Measurements from ENCODE around the gene EML4. TPM values are rescaled to one million over a fixed set of nuclear protein-coding genes. Genes with fewer than 3 reads are reported as not detected.

EML4 gene
- total RNA-seq, 2 experiments from 2014 or later, result 37.1 to 43.2 TPM

DNA sequence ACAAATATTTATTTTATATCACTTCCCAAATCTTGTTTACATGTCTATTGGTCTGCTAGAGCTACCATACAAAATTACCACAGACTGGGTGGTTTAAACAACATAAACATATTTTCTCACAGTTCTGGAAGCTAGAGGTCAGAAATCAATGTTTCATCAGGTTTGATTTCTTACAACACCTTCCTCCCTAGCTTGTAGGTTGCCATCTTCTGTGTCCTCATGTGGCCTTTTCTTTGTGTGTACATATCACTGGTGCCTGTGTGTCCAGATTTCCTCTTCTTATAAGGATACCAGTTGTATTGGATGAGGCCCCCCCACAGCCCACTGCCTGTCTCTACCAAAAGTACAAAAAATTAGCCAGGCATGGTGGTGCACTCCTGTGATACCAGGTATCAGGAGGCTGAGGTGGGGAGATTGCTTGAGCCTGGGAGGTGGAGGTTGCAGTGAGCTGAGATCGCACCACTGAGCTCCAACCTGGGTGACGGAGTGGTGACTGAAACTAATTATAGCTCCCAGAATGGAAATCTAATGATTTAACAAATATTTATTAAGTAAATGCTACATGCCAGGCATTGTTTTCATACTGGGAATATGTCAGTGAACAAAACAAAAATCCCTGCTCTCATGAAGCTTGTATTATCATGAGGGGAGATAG lies 13.6 kb downstream of the EML4 start:
- Histone ChIP-seq H2AFZ (ENCODE audit: low read length) (no peak overlapping the region), H3K9me2 (ENCODE audit: insufficient read depth, low read length) (no peaks in the 10 kb centered on the region), H3K4me1 (ENCODE audit: insufficient read depth, low read length, poor library complexity, severe bottlenecking) (peaks cover 16% of the 10 kb centered on the region), H3K36me3 (ENCODE audit: insufficient read depth, low read length) (peaks cover 6% of the 10 kb centered on the region; the same call in 1 of the 2 replicates), H3K9me3 (ENCODE audit: low read length) (no peaks in the 10 kb centered on the region), H4K20me1 (ENCODE audit: insufficient read depth, low read length) (0 out of 2 replicates have a peak, but pooled peaks cover 5% of the 10 kb centered on the region), H3K4me2 (ENCODE audit: low read length) (peak overlapping the region; percentile 10; the same call in 1 of the 2 replicates), H3K79me2 (ENCODE audit: insufficient read depth, low read depth, low read length) (peaks cover 23% of the 10 kb centered on the region; the same call in 1 of the 2 replicates), H3K27ac (ENCODE audit: low read depth, low read length, poor library complexity, severe bottlenecking) (no peak overlapping the region), H3K4me3 (ENCODE audit: low read depth, low read length, poor library complexity, severe bottlenecking) (no peak overlapping the region)
- BruUV-seq (replicated peaks), result no TSS peak
- intact Hi-C loops (cut with micrococcal nuclease; ENCODE audit: unreplicated experiment), result no loop called here
- no peak for DNase-seq (ENCODE audit: low spot score)
- ChIA-PET CTCF (ENCODE audit: unreplicated experiment) (interaction anchor here (0.6 kb wide), 1 partner anchor 1426 kb away, joined by 3 read pairs; no protein-coding TSS in a partner anchor), POLR2A (interaction anchor here (0.6 to 4.0 kb wide), 8 partner anchors 9 to 35 kb away, joined by 3 to 19 read pairs (median 4); no protein-coding TSS in a partner anchor)
- TF ChIP-seq EZH2phosphoT487 (IDR thresholded peaks at IDR 0.05; ENCODE audit: borderline replicate concordance, low read depth, low read length), result no peak
- TF ChIP-seq, protein P1, sequence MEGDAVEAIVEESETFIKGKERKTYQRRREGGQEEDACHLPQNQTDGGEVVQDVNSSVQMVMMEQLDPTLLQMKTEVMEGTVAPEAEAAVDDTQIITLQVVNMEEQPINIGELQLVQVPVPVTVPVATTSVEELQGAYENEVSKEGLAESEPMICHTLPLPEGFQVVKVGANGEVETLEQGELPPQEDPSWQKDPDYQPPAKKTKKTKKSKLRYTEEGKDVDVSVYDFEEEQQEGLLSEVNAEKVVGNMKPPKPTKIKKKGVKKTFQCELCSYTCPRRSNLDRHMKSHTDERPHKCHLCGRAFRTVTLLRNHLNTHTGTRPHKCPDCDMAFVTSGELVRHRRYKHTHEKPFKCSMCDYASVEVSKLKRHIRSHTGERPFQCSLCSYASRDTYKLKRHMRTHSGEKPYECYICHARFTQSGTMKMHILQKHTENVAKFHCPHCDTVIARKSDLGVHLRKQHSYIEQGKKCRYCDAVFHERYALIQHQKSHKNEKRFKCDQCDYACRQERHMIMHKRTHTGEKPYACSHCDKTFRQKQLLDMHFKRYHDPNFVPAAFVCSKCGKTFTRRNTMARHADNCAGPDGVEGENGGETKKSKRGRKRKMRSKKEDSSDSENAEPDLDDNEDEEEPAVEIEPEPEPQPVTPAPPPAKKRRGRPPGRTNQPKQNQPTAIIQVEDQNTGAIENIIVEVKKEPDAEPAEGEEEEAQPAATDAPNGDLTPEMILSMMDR (conservative IDR thresholded peaks at IDR 0.05; ENCODE audit: low read length), result no peak

- H2AFZ ChIP-seq (ENCODE audit: low read length), result no peak overlapping the region
- peaks cover 16% of the 10 kb centered on the region for H3K4me1 ChIP-seq (ENCODE audit: insufficient read depth, low read length, poor library complexity, severe bottlenecking)
- peak overlapping the region; percentile 56; the same call in 1 of the 2 replicates for H3K4me2 ChIP-seq (ENCODE audit: low read length)
- peaks cover 27% of the 10 kb centered on the region; the same call in 1 of the 2 replicates for H3K79me2 ChIP-seq (ENCODE audit: insufficient read depth, low read depth, low read length)
- POLR2A ChIA-PET, result interaction anchor here (0.8 to 1.1 kb wide), 3 partner anchors 12 to 33 kb away, joined by 3 to 4 read pairs (median 3); no protein-coding TSS in a partner anchor
- intact Hi-C loops (cut with micrococcal nuclease; ENCODE audit: unreplicated experiment), result no loop called here
- no peaks in the 10 kb centered on the region for H3K9me2 ChIP-seq (ENCODE audit: insufficient read depth, low read length)
- H3K9me3 ChIP-seq (ENCODE audit: low read length), result no peaks in the 10 kb centered on the region
- no peak overlapping the region for H3K4me3 ChIP-seq (ENCODE audit: low read depth, low read length, poor library complexity, severe bottlenecking)
- BruUV-seq (replicated peaks), result no TSS peak
- DNase-seq (ENCODE audit: low spot score), result peak; percentile 32
- 0 out of 2 replicates have a peak, but pooled peaks cover 5% of the 10 kb centered on the region for H4K20me1 ChIP-seq (ENCODE audit: insufficient read depth, low read length)
- CTCF ChIA-PET (ENCODE audit: unreplicated experiment), result interaction anchor here (1.0 kb wide), 1 partner anchor 11 kb away, joined by 3 read pairs; no protein-coding TSS in a partner anchor
- H3K27ac ChIP-seq (ENCODE audit: low read depth, low read length, poor library complexity, severe bottlenecking), result no peak overlapping the region
- TF ChIP-seq EZH2phosphoT487 (IDR thresholded peaks at IDR 0.05; ENCODE audit: borderline replicate concordance, low read depth, low read length), result no peak
- TF ChIP-seq, protein P1 (conservative IDR thresholded peaks at IDR 0.05; ENCODE audit: low read length), result no peak
- H3K36me3 ChIP-seq (ENCODE audit: insufficient read depth, low read length), result peaks cover 6% of the 10 kb centered on the region; the same call in 1 of the 2 replicates
Observed at GRCh38 chr2:42183775-42184174, 14.6 kb downstream of the EML4 start.
